Suprapubic skin (tissue), 3 donors: Measurements from ENCODE around the gene BTN1A1.

Source experiments
- CTCF ChIP-seq, 2 donors: fragments of 200-600 bp in 1 of 2; fragments of 450-650 bp in 1 of 2; sonication (generic) in 1 of 2; IDR thresholded peaks; one replicate each; pipeline ENCODE4 v1.5.1; 2016 to 2019; ENCODE audit warnings: antibody characterized with exemption in 2 of 2, mild to moderate bottlenecking in 1 of 2, moderate library complexity in 1 of 2
- POLR2A ChIP-seq, 2 donors: fragments of 450-650 bp; IDR thresholded peaks; one replicate each; pipeline ENCODE4 v1.6.1; 2017; ENCODE audit warnings: antibody characterized with exemption in 2 of 2, mild to moderate bottlenecking in 2 of 2, moderate library complexity in 2 of 2

- TF ChIP-seq CTCF (IDR thresholded peaks at IDR 0.05) (no peak), POLR2A (IDR thresholded peaks at IDR 0.05) (no peak)
Observed at GRCh38 chr6:26541579-26541978, 41.5 kb downstream of the BTN1A1 start.
